NCI-H2171 (cell line): Measurements from ENCODE around the gene SLC9A9.

ENCODE experiments used
- DNase-seq: peaks from one replicate; lab custom pipeline; 2025; lab: John Stamatoyannopoulos, UW

SLC9A9 gene

DNA sequence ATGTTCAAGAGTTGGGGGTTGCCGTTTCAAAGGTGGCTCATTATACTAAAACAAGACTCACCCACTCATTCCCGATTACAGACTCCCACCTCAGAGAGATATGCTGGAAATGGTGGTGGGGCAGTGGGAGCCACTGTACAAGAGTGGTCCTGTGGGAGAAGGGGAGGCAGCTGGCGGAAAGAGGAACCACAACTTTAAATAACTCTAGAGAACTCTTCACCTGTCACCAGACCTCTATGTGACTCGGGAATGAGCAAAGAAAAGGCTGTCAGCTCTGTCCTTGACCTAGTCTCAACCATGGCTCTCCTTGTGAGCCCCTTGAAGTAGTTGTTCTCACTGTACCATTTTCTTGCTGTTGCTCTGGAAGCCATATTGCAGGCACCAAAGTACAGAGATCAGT, 434.9 kb downstream of the SLC9A9 start:
- no peak for DNase-seq

DNA sequence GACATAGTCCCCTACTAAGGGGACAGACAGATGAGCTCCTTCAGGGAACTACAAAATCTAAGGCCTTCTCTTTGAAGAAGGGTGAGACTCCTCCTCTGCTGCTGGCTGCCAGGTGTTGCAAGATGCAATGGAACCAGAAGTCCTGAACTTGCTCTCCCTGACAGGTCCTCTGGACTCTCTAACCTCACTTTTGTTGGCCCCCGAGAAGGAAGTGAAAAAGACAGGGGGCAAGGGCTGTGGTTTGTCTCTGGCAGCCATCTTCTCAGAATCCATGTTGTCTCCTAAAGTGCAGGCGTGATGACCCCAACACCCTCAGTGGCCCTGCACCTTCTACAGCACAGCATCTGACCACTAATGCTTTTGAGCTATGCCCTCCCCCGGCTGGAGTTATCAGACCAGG, 436.2 kb downstream of the SLC9A9 start:
- no peak for DNase-seq

DNA sequence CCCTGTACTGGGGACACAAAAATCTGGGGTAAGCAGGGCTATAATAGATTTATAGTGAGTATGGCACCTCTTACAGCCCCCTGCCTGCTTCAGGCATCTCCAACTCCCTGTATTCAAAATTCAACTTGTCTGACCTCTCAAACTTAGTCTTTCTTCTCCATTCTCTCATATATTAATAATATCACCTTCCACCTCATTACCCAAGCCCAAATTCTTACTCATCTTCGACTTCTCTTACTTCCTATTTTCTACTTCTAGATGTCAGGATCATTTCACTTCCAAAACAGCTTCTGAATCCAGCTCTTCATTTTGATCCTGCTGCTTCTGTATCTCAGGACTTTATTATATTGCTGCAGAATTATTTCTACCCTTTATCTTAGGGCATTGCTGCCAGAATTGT, 438.0 kb downstream of the SLC9A9 start:
- no peak for DNase-seq

GRCh38 chr3:143408771-143409170, 439.5 kb downstream of the SLC9A9 start:
- DNase-seq: no peak

DNA sequence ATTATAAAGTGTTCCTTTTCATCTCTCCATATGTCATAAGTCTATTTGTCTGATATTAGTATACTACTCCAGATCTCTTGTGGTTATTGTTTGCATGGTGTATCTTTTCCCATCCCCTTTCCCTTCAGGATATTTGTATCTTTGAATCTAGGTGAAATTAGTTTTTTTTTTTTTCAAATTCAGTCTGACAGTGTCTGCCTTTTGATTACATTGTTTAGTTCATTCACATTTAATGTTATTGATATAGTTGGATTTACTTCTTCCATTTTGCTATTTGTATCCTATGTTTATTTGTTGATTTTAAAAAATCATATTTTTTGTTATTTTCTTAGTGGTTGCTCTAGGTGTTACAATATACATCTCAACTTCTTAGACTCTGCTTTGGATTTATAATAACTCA, 445.7 kb downstream of the SLC9A9 start:
- no peak for DNase-seq

GRCh38 chr3:143396790-143397189, 451.5 kb downstream of the SLC9A9 start:
- DNase-seq: no peak

DNA sequence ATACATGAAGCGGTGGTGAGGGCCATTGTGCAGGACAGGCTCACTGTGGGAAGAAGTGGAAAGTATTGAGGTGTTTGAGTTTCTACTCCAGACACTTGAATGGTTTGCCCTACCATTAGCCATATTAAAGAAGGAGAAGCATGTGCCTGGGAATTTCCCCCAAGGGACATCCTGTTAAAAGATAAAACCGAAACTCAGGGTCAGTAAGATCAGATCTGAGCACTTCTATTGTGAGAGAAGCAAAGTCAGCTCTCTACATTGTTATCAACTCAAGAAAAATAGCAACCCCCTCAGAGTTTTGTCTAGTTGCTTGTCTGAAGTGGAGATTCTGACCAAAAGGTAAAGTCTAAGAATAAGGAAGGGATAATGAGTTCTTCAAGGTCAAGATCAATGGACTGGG, 458.9 kb downstream of the SLC9A9 start:
- no peak for DNase-seq

DNA sequence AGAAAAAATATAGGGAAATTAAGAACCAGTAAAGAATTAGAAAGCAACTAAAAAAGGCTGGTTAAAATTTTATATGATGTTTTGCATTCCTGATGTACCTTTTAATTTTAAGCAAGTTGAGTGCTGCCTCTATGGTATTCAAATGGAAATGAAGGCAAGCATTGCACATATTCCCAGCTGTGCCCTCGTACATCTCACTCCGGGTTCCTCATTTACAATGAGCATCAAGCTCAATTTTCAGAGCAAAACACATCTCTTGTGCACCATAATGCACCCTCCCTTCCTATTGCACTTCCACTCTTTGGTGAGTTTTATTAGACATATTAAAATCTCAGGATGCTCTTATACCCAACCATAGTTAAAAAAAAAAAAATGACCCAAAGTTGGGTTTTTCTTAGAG, 460.8 kb downstream of the SLC9A9 start:
- no peak for DNase-seq

DNA sequence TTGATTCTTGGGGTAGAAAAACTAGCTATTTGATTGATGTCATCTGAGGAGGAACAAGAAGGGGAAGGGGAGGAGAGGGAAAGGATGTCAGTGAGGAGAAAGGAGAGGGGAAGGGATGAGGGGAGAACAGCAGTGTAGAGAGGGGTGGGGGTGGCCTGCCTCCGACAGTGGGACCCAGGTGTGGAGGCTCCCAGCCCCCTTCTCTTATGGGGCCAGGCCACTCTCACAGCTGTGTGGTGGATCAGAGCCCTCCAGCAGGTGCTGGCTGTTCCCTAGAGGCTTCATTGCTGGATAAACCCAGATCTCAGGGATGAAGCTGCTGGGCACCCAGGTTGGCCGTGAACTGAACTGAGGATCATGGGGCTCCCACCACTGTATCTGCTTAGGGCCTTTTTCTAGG, 464.2 kb downstream of the SLC9A9 start:
- peak; percentile 8 for DNase-seq

DNA sequence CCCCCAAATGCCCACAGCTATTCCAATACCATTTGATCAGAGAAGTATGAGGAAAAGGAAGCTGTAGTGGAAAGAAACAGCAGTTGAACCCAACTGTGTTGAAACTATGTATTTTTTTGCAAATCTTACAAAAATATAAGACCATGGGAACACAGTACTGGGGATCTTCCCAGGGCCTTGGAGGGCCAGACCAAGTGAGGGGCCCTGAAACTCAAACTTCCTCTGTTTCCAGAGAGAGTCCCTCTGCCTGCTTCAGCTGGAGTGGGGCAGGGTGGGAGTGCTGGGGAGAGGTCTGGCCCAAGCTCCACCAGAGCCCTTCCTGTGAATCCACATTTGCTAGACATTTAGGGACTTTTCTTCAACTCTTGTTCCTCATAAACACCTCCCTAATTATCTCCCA, 464.8 kb downstream of the SLC9A9 start:
- no peak for DNase-seq

GRCh38 chr3:143382816-143383215, 465.5 kb downstream of the SLC9A9 start:
- DNase-seq: no peak

DNA sequence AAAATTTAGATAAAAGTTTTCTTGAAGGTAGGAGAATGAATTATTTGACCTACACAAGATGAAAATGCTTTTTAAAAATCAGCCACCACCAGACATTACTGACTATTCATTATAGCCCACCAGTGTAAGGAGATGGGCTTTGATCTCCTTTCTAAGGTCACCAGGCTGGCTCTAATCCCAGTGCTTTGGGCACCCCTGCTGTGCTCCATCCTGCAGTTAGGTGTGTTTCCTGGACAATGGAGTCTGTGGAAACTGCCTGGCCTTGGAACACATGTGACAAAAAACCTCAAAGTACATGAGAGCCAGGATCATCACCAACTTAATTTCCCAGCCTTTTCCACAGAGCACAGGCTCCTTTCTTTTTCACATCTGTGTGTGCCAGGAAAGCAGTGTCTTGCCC, 467.8 kb downstream of the SLC9A9 start:
- DNase-seq: no peak

DNA sequence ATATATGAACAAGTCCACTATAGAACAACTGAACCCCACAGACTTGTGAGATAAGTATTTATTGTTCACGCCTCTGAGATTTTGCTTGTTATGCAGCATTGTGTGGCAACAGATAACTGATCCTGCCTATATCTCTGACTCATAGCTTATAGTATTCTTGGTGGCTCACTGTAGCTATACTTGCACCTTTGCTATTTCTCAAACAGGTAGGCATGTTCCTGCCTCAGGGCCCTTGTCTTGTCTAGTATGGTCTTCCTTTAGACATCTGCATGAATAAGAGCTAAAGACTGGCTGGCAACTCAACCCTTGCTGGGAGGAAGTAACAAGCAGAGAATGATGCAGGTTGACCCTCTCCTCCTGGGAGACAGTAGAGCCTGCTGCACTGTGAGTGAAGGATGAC, 472.6 kb downstream of the SLC9A9 start:
- DNase-seq: no peak

GRCh38 chr3:143367171-143367570, 481.1 kb downstream of the SLC9A9 start:
- DNase-seq: no peak

GRCh38 chr3:143366672-143367071, 481.6 kb downstream of the SLC9A9 start:
- no peak for DNase-seq

DNA sequence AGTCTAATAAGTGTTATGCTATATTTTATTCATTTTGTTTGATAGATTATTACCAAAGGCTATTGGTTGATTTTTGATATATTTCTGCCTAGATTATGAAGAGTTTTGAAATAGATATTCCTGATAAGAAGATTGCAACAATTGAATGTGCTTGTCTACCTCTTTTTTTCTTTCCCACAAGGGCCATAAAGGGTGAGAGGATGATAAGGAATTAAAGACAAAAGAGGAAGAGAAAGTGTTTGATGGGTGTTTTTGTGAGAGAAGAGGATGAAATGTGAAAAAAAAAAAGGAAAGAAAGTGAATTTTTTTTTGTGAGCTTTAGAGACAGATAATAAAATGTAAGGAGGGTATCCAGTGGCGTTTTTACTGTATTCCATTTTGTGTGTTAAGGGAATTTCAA, 484.3 kb downstream of the SLC9A9 start:
- DNase-seq: no peak

GRCh38 chr3:143363276-143363675, 485.0 kb downstream of the SLC9A9 start:
- no peak for DNase-seq

DNA sequence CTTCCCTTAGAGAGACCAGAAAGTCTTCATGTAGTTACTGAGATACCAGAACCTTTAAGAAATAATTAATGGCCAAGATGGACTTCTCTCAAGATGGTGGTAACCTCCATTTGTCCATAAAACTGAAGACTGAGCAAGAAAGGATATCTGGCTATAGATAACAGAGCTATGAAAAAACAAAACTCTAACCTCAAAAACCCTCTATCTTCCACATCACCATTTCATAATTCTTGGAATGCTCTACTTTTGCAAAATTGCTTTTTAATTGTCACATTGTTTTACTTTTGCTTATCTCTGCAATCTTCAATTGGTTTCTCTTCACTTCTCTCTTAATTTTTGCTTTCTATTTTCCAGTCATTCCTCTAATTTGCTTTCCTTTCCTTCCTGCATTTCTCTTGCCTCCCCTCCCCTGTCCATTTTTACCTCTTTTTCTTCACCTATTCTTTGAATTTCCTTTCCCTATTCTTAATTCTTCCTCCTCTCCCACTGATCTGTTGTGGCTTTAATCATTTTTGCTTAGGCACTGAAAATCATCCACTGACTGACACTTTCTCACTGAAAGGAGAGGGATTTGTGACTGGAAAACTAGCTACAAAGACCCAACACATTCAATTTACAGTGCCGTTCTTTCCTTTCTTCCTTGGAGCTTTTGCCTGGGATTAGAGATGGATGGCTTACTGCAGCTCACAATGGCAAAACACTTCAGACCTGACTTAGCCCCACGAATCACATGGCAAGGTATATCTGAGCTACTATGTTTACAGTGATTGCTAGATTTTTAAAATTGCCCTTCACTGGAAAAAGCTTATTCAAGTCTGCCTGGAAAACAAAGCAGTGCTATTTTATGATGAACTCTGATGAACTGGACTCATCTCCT, 485.9 kb downstream of the SLC9A9 start:
- DNase-seq: no peak

- DNase-seq: no peak
Observed at GRCh38 chr3:143361589-143361988, 486.7 kb downstream of the SLC9A9 start.

- no peak for DNase-seq
Observed at GRCh38 chr3:143360244-143360643, 488.0 kb downstream of the SLC9A9 start.

DNA sequence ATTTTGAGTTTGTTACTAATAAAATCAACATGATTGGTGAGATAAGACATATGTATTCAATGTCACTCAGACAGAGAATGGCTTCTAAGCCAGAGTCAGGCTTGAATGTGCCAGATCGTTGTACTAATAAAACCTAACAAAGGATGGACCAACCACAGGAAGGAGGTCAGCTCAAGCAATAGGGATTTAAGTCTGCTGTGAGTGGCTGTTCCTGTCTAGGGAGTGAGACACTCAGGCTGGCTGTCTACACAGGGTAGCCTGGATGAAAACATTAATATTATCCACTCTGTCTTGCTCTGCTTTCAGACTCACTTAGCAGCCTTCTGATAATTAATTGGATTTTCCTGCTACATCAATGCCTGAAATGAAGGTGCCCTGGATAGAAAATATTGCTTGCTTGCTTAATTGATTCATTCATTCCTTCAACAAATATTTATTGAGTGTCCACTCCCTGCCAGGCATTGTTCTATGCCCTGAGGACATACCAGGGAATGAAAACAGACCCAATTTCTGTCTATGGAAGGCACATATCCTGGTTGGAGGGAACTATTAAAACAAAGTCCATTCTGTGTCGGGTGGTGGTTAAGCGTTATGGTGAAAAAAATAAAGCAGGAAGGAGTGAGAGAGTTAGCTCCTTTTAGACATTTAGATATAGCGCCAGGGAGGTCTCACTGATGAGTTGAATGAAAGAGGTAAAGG, 489.3 kb downstream of the SLC9A9 start:
- no peak for DNase-seq

GRCh38 chr3:143358155-143358792, 490.0 kb downstream of the SLC9A9 start:
- DNase-seq: no peak

DNA sequence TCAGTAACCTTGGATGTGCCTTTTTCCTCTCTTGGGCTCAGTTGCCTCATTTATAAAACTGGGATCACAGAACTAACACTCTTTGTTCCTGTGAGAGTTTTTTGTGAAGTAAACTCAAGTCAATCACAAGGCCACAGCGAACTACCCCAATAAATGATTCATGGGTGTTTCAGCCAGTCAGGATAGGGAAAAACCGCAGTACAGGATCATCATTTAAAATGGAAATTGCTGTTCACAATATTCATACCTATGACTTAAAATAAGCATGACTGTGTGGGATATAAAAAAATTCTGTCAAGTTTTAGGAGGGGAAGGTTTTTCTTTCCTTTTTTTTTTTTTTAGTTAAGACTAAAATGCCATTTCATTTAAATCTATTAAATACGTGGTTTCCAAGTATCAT, 490.6 kb downstream of the SLC9A9 start:
- no peak for DNase-seq
